Thyroid gland (tissue), 4 donors: Measurements from ENCODE around the gene SMYD2. TPM values are rescaled to one million over a fixed set of nuclear protein-coding genes. Genes with fewer than 3 reads are reported as not detected.

Experiments used
- DNase-seq, 2 donors: peaks; one replicate each; pipeline ENCODE4 v3.0.0-alpha.2; 2019
- H3K27ac ChIP-seq, 3 donors: fragments of 200-600 bp; sonication (generic); 1 replicate in 2 of 3; 2 replicates in 1 of 3; pipeline ENCODE4 v1.5.1; 2016 to 2019; ENCODE audit warnings: mild to moderate bottlenecking in 1 of 3, moderate library complexity in 1 of 3
- H3K27me3 ChIP-seq: fragments of 200-600 bp; sonication (generic); one replicate; pipeline ENCODE4 v1.5.1; 2019
- H3K36me3 ChIP-seq, 2 donors: fragments of 200-600 bp; sonication (generic); one replicate each; pipeline ENCODE4 v1.5.1; 2016 to 2019
- H3K4me1 ChIP-seq, 2 donors: fragments of 200-600 bp; sonication (generic); one replicate each; pipeline ENCODE4 v1.5.1; 2017 to 2019
- H3K4me3 ChIP-seq, 3 donors: fragments of 200-600 bp; sonication (generic); replicated peaks in 1 of 3; 1 replicate in 2 of 3; 2 replicates in 1 of 3; pipeline ENCODE4 v1.5.1; 2016; ENCODE audit warnings: mild to moderate bottlenecking in 1 of 3
- H3K9me3 ChIP-seq: fragments of 200-600 bp; sonication (generic); one replicate; pipeline ENCODE4 v1.5.1; 2017
- CTCF ChIP-seq, 6 experiments: fragments of 200-600 bp in 3 of 6; fragments of 450-650 bp in 3 of 6; sonication (generic) in 3 of 6; IDR thresholded peaks; one replicate each; pipeline ENCODE4 v1.5.1; 2016 to 2019; ENCODE audit warnings: antibody characterized with exemption in 6 of 6, mild to moderate bottlenecking in 2 of 6, inconsistent platforms in 1 of 6, moderate library complexity in 1 of 6
- POLR2A ChIP-seq, 2 donors: fragments of 450-650 bp; IDR thresholded peaks; one replicate each; pipeline ENCODE4 v1.6.1; 2017; ENCODE audit warnings: antibody characterized with exemption in 2 of 2, mild to moderate bottlenecking in 2 of 2, moderate library complexity in 1 of 2
- WGBS, 2 donors: methylation state at CpG; one replicate each; pipeline ENCODE4 v1.1.5; 2017; 5-methylcytosine and 5-hydroxymethylcytosine counted together
- intact Hi-C: fragments of 100-400 bp; cut with DNase I; formaldehyde crosslinking; loops from one replicate; pipeline ENCODE4 v1.15.1; 2023
- total RNA-seq, 4 donors: library from RNA; depleted of rRNA; stranded (reverse); fragments of >200 nt; gene quantifications; one replicate each; pipeline ENCODE4 v1.2.3, GENCODE V29; 2016

Gene SMYD2
- total RNA-seq, 4 donors from 2014 or later: 37.6 to 56.1 (median 44.5) TPM

GRCh38 chr1:214329470-214330220 is 48.7 kb downstream of the SMYD2 start:
- no peaks in the 10 kb centered on the region for H3K27me3 ChIP-seq
- H3K36me3 ChIP-seq: no peaks in the 10 kb centered on the region
- H3K4me3 ChIP-seq: no peak overlapping the region
- no peaks in the 10 kb centered on the region for H3K9me3 ChIP-seq
- intact Hi-C loops: loop anchor here (2.0 to 5.0 kb wide), 3 partner anchors 67 to 258 kb away; no protein-coding TSS in a partner anchor
- H3K4me1 ChIP-seq: peaks cover 24 to 26% of the 10 kb centered on the region in 2 donors
- WGBS, 2 donors: 48 to 56% methylated on average over 17 to 20 of the region's 20 CpGs
- TF ChIP-seq CTCF (IDR thresholded peaks at IDR 0.05) (peak in 3 of 6 experiments; percentile 2 to 32 (median 14)), POLR2A (IDR thresholded peaks at IDR 0.05) (peak in 1 of 2 donors; percentile 32)
- peak; percentile 89 to 92 for DNase-seq
- H3K27ac ChIP-seq: peak overlapping the region; percentile 80 to 91 (median 89)

GRCh38 chr1:214330222-214330621 is 49.3 kb downstream of the SMYD2 start:
- WGBS, 2 donors: 44% methylated on average over 3 of the region's 3 CpGs
- intact Hi-C loops: loop anchor here (5.0 kb wide), 1 partner anchor 257 kb away; no protein-coding TSS in a partner anchor
- H3K36me3 ChIP-seq: no peaks in the 10 kb centered on the region

GRCh38 chr1:214330715-214331114 is 49.8 kb downstream of the SMYD2 start:
- no peaks in the 10 kb centered on the region for H3K27me3 ChIP-seq
- no peak overlapping the region for H3K4me3 ChIP-seq
- no peaks in the 10 kb centered on the region for H3K36me3 ChIP-seq
- peak overlapping the region; percentile 80 to 91 (median 89) for H3K27ac ChIP-seq
- 83 to 85% methylated on average over 12 of the region's 12 CpGs for WGBS, 2 donors
- peaks cover 24 to 26% of the 10 kb centered on the region in 2 donors for H3K4me1 ChIP-seq
- TF ChIP-seq POLR2A (IDR thresholded peaks at IDR 0.05): no peak
- TF ChIP-seq CTCF (IDR thresholded peaks at IDR 0.05): no peak
- intact Hi-C loops: loop anchor here (5.0 kb wide), 1 partner anchor 257 kb away; no protein-coding TSS in a partner anchor
- H3K9me3 ChIP-seq: no peaks in the 10 kb centered on the region
- DNase-seq: no peak

More at GRCh38 chr1:214330222-214330621, 49.3 kb downstream of the SMYD2 start:
- Histone ChIP-seq H3K4me1 (peaks cover 24 to 26% of the 10 kb centered on the region in 2 donors), H3K27me3 (no peaks in the 10 kb centered on the region), H3K9me3 (no peaks in the 10 kb centered on the region), H3K27ac (peak overlapping the region; percentile 80 to 91 (median 89)), H3K4me3 (no peak overlapping the region)
- peak in 1 of 2 donors; percentile 14 for DNase-seq
- TF ChIP-seq POLR2A (IDR thresholded peaks at IDR 0.05) (no peak), CTCF (IDR thresholded peaks at IDR 0.05) (no peak)

- TF ChIP-seq CTCF (IDR thresholded peaks at IDR 0.05) (no peak), POLR2A (IDR thresholded peaks at IDR 0.05) (no peak)
- H3K9me3 ChIP-seq: no peaks in the 10 kb centered on the region
- intact Hi-C loops: loop anchor here (5.0 kb wide), 1 partner anchor 256 kb away; no protein-coding TSS in a partner anchor
- peaks cover 24 to 26% of the 10 kb centered on the region in 2 donors for H3K4me1 ChIP-seq
- H3K4me3 ChIP-seq: no peak overlapping the region
- 100% methylated on average over 1 of the region's 1 CpG for WGBS, 2 donors
- H3K27me3 ChIP-seq: no peaks in the 10 kb centered on the region
- H3K27ac ChIP-seq: peak overlapping the region; percentile 80 to 91 (median 89)
- no peaks in the 10 kb centered on the region for H3K36me3 ChIP-seq
- peak; percentile 47 to 55 for DNase-seq
These were observed 50.2 kb downstream of the SMYD2 start for GRCh38 chr1:214331180-214331579.
